ENCODE results near the gene TCTN1. TPM values are rescaled to one million over a fixed set of nuclear protein-coding genes. Genes with fewer than 3 reads are reported as not detected.

TCTN1 gene
- total RNA-seq, 1 experiment from 2014 or later: 58.3 TPM

GRCh38 chr12:110683888-110684287 lies 70.0 kb downstream of the TCTN1 start:
- no peaks in the 10 kb centered on the region for H3K4me1 ChIP-seq (replicated peaks; ENCODE audit: insufficient read depth)
- H3K79me2 ChIP-seq (ENCODE audit: low read depth): no peaks in the 10 kb centered on the region
- no peaks in the 10 kb centered on the region for H3K36me3 ChIP-seq (ENCODE audit: low read depth)
- intact Hi-C loops (cut with micrococcal nuclease; ENCODE audit: unreplicated experiment): no loop called here
- no peak overlapping the region for H3K4me3 ChIP-seq
- H4K20me1 ChIP-seq (ENCODE audit: insufficient read depth): no peaks in the 10 kb centered on the region
- BruUV-seq (replicated peaks): no TSS peak
- no peak for TF ChIP-seq EZH2 (IDR thresholded peaks at IDR 0.05; ENCODE audit: low read depth)
- TF ChIP-seq CTCF (conservative IDR thresholded peaks at IDR 0.05): no peak
- H3K27me3 ChIP-seq (ENCODE audit: insufficient read depth, low read depth): peaks cover 41% of the 10 kb centered on the region
- H2AFZ ChIP-seq: no peak overlapping the region
- no peaks in the 10 kb centered on the region for H3F3A ChIP-seq (ENCODE audit: insufficient read depth, low read depth)
- H3K4me2 ChIP-seq: no peak overlapping the region
- no peaks in the 10 kb centered on the region for H3K9me3 ChIP-seq (ENCODE audit: insufficient read depth, low read depth)
- no peak overlapping the region for H3K27ac ChIP-seq
- ChIA-PET POLR2A (ENCODE audit: unreplicated experiment) (no interaction called here), CTCF (interaction anchor here (0.7 kb wide), 1 partner anchor 175 kb away, joined by 7 read pairs; no protein-coding TSS in a partner anchor)
- no peak for DNase-seq
- H3K9me2 ChIP-seq (ENCODE audit: insufficient read depth): no peaks in the 10 kb centered on the region

- Histone ChIP-seq H3K36me3 (ENCODE audit: low read depth) (no peaks in the 10 kb centered on the region), H3K4me2 (no peak overlapping the region), H2AFZ (no peak overlapping the region), H3F3A (ENCODE audit: insufficient read depth, low read depth) (no peaks in the 10 kb centered on the region), H3K27me3 (ENCODE audit: insufficient read depth, low read depth) (peaks cover 43% of the 10 kb centered on the region), H3K9me3 (ENCODE audit: insufficient read depth, low read depth) (no peaks in the 10 kb centered on the region), H4K20me1 (ENCODE audit: insufficient read depth) (no peaks in the 10 kb centered on the region), H3K4me3 (no peak overlapping the region), H3K4me1 (replicated peaks; ENCODE audit: insufficient read depth) (no peaks in the 10 kb centered on the region), H3K27ac (no peak overlapping the region), H3K79me2 (ENCODE audit: low read depth) (no peaks in the 10 kb centered on the region), H3K9me2 (ENCODE audit: insufficient read depth) (no peaks in the 10 kb centered on the region)
- intact Hi-C loops (cut with micrococcal nuclease; ENCODE audit: unreplicated experiment): no loop called here
- BruUV-seq (replicated peaks): no TSS peak
- POLR2A ChIA-PET (ENCODE audit: unreplicated experiment): no interaction called here
- CTCF ChIA-PET: no interaction called here
- DNase-seq: no peak
- TF ChIP-seq CTCF (conservative IDR thresholded peaks at IDR 0.05): no peak
- TF ChIP-seq EZH2 (IDR thresholded peaks at IDR 0.05; ENCODE audit: low read depth): no peak
Measured at GRCh38 chr12:110684312-110684836, 70.4 kb downstream of the TCTN1 start.

GRCh38 chr12:110686294-110686903 lies 72.5 kb downstream of the TCTN1 start:
- ChIA-PET CTCF (no interaction called here), POLR2A (ENCODE audit: unreplicated experiment) (no interaction called here)
- no peaks in the 10 kb centered on the region for H3F3A ChIP-seq (ENCODE audit: insufficient read depth, low read depth)
- no peaks in the 10 kb centered on the region for H3K9me2 ChIP-seq (ENCODE audit: insufficient read depth)
- no peaks in the 10 kb centered on the region for H3K36me3 ChIP-seq (ENCODE audit: low read depth)
- no peaks in the 10 kb centered on the region for H3K9me3 ChIP-seq (ENCODE audit: insufficient read depth, low read depth)
- H3K27me3 ChIP-seq (ENCODE audit: insufficient read depth, low read depth): peaks cover 56% of the 10 kb centered on the region
- BruUV-seq (replicated peaks): no TSS peak
- no peak overlapping the region for H3K4me2 ChIP-seq
- no peaks in the 10 kb centered on the region for H4K20me1 ChIP-seq (ENCODE audit: insufficient read depth)
- H2AFZ ChIP-seq: no peak overlapping the region
- no peaks in the 10 kb centered on the region for H3K79me2 ChIP-seq (ENCODE audit: low read depth)
- TF ChIP-seq EZH2 (IDR thresholded peaks at IDR 0.05; ENCODE audit: low read depth): no peak
- no peak for TF ChIP-seq CTCF (conservative IDR thresholded peaks at IDR 0.05)
- H3K4me3 ChIP-seq: no peak overlapping the region
- no peak for DNase-seq
- H3K4me1 ChIP-seq (replicated peaks; ENCODE audit: insufficient read depth): no peaks in the 10 kb centered on the region
- H3K27ac ChIP-seq: no peak overlapping the region
- intact Hi-C loops (cut with micrococcal nuclease; ENCODE audit: unreplicated experiment): no loop called here

Data from PC-9 (cell line).